ENCODE data around the gene HIVEP3.

Gene HIVEP3

DNA sequence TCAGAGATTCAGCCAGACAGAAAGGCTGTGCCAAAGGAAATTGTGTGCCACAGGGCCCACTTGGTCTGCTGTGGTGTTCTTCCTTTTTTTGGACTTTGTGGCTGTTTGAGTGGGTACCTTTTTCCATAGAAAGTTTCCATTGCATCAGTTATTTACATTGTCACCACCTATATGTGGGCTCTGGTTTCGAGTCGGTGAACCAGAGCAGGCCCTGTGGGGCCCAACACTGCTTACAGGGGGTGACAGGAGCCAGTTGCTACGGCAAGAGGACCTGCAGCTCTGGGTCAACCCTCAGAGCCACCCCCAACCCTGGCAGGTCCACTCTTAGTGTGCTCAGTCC is 277.3 kb downstream of the HIVEP3 start:
- CTCF ChIA-PET, result no interaction called here
- Histone ChIP-seq H3K4me1 (ENCODE audit: control insufficient read depth, insufficient read depth, low read length) (no peaks in the 10 kb centered on the region), H3K4me3 (ENCODE audit: low read depth, low read length) (no peak overlapping the region), H3K27ac (ENCODE audit: extremely low read depth, low read depth, low read length) (no peak overlapping the region), H3K9me3 (ENCODE audit: control insufficient read depth, insufficient read depth, low read depth, low read length) (no peaks in the 10 kb centered on the region), H3K36me3 (ENCODE audit: control insufficient read depth in 2 of 2, insufficient read depth in 1 of 2, low read length in 2 of 2) (no peaks in the 10 kb centered on the region)
- TF ChIP-seq, protein P1, sequence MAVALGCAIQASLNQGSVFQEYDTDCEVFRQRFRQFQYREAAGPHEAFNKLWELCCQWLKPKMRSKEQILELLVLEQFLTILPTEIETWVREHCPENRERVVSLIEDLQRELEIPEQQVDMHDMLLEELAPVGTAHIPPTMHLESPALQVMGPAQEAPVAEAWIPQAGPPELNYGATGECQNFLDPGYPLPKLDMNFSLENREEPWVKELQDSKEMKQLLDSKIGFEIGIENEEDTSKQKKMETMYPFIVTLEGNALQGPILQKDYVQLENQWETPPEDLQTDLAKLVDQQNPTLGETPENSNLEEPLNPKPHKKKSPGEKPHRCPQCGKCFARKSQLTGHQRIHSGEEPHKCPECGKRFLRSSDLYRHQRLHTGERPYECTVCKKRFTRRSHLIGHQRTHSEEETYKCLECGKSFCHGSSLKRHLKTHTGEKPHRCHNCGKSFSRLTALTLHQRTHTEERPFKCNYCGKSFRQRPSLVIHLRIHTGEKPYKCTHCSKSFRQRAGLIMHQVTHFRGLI (tag by site-specific recombination; IDR thresholded peaks at IDR 0.05), result no peak
- TF ChIP-seq YY2 (tag by site-specific recombination; IDR thresholded peaks at IDR 0.05), result no peak
- no peak for TF ChIP-seq ZNF530 (tag by site-specific recombination; IDR thresholded peaks at IDR 0.05; ENCODE audit: low read depth)
- TF ChIP-seq, protein P2, sequence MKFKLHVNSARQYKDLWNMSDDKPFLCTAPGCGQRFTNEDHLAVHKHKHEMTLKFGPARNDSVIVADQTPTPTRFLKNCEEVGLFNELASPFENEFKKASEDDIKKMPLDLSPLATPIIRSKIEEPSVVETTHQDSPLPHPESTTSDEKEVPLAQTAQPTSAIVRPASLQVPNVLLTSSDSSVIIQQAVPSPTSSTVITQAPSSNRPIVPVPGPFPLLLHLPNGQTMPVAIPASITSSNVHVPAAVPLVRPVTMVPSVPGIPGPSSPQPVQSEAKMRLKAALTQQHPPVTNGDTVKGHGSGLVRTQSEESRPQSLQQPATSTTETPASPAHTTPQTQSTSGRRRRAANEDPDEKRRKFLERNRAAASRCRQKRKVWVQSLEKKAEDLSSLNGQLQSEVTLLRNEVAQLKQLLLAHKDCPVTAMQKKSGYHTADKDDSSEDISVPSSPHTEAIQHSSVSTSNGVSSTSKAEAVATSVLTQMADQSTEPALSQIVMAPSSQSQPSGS (tag by site-specific recombination; IDR thresholded peaks at IDR 0.05; ENCODE audit: low read depth), result no peak
- TF ChIP-seq ZNF624 (tag by site-specific recombination; IDR thresholded peaks at IDR 0.05), result no peak
- no peak for TF ChIP-seq KLF10 (tag by site-specific recombination; IDR thresholded peaks at IDR 0.05)
- TF ChIP-seq, protein P3, sequence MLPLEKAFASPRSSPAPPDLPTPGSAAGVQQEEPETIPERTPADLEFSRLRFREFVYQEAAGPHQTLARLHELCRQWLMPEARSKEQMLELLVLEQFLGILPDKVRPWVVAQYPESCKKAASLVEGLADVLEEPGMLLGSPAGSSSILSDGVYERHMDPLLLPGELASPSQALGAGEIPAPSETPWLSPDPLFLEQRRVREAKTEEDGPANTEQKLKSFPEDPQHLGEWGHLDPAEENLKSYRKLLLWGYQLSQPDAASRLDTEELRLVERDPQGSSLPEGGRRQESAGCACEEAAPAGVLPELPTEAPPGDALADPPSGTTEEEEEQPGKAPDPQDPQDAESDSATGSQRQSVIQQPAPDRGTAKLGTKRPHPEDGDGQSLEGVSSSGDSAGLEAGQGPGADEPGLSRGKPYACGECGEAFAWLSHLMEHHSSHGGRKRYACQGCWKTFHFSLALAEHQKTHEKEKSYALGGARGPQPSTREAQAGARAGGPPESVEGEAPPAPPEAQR (tag by site-specific recombination; IDR thresholded peaks at IDR 0.05), result no peak
- no peak for TF ChIP-seq ZNF223 (tag by site-specific recombination; IDR thresholded peaks at IDR 0.05)
- TF ChIP-seq ZFP37 (tag by site-specific recombination; IDR thresholded peaks at IDR 0.05), result no peak
- TF ChIP-seq ZEB2 (tag by site-specific recombination; IDR thresholded peaks at IDR 0.05), result no peak
- no peak for TF ChIP-seq ZSCAN30 (tag by site-specific recombination; IDR thresholded peaks at IDR 0.05)
- TF ChIP-seq, protein P4, sequence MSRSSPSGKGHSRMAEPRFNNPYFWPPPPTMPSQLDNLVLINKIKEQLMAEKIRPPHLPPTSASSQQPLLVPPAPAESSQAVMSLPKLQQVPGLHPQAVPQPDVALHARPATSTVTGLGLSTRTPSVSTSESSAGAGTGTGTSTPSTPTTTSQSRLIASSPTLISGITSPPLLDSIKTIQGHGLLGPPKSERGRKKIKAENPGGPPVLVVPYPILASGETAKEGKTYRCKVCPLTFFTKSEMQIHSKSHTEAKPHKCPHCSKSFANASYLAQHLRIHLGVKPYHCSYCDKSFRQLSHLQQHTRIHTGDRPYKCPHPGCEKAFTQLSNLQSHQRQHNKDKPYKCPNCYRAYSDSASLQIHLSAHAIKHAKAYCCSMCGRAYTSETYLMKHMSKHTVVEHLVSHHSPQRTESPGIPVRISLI (tag by site-specific recombination; IDR thresholded peaks at IDR 0.05), result no peak
- no peak for TF ChIP-seq SETDB1 (IDR thresholded peaks at IDR 0.05; ENCODE audit: insufficient read length, low read length)
- no peak for TF ChIP-seq ZNF560 (tag by site-specific recombination; IDR thresholded peaks at IDR 0.05; ENCODE audit: borderline replicate concordance)
- POLR2A ChIA-PET, result no interaction called here

DNA sequence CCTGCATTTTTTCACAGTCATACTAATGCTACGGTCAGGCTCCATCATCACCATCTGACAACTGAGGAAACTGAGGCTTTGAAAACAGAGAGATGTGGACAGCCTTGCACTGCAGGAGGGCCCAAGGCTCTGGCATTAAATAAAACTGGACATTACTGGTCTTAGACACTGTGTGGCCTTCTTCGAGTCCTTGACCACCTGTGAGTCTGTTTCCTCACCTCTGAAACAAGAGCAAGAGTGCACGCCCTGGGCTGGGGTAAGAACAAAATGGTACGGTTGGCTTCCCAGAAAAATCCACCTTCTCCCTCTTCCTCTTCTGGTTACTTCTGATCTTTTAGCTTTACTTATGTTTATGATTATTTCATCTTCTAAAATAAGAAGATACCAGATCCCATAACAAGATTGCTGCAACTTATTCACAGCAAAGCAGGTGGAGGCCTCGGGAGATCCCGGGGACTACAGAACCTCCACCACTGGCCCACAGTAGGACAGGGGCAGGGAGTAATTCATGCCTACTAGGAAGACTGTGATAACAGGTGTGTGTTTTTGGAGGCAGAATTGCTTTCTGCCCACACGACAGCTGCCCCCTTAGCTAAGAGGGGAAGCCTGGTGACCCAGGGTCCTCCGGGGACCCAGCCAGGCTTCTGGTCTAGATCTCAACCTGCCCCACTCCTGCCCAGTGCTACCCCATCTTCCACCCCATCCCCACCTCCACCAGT is 277.8 kb downstream of the HIVEP3 start:
- H3K36me3 ChIP-seq (ENCODE audit: control insufficient read depth in 2 of 2, insufficient read depth in 1 of 2, low read length in 2 of 2), result no peaks in the 10 kb centered on the region
- POLR2A ChIA-PET, result no interaction called here
- no peak overlapping the region for H3K4me3 ChIP-seq (ENCODE audit: low read depth, low read length)
- CTCF ChIA-PET, result no interaction called here
- TF ChIP-seq ZFP41 (tag by site-specific recombination; IDR thresholded peaks at IDR 0.05; ENCODE audit: borderline replicate concordance) (no peak), WT1 (tag by site-specific recombination; IDR thresholded peaks at IDR 0.05) (no peak), TCF7L2 (IDR thresholded peaks at IDR 0.05; ENCODE audit: borderline replicate concordance, low read depth, low read length) (no peak)
- no peak overlapping the region for H3K27ac ChIP-seq (ENCODE audit: extremely low read depth, low read depth, low read length)
- no peaks in the 10 kb centered on the region for H3K9me3 ChIP-seq (ENCODE audit: control insufficient read depth, insufficient read depth, low read depth, low read length)
- H3K4me1 ChIP-seq (ENCODE audit: control insufficient read depth, insufficient read depth, low read length), result no peaks in the 10 kb centered on the region

Data from HEK293 (cell line).